KMS-11 (cell line): ENCODE results near the gene PRRT1.

Source experiments
- H2AFZ ChIP-seq: fragments of 200-600 bp; sonication (generic); 2 replicates; pipeline ENCODE4 v1.6.1; 2016; ENCODE audit warnings: antibody characterized with exemption, mixed run types, low read depth
- H3K27ac ChIP-seq: fragments of 200-600 bp; sonication (generic); 2 replicates; pipeline ENCODE4 v1.6.1; 2016; ENCODE audit warnings: mild to moderate bottlenecking, mixed run types
- H3K27me3 ChIP-seq: fragments of 200-600 bp; sonication (generic); 2 replicates; pipeline ENCODE4 v1.6.1; 2017; ENCODE audit warnings: mild to moderate bottlenecking, low read depth, mixed run types, moderate library complexity; ENCODE audit not compliant: insufficient read depth
- H3K36me3 ChIP-seq: fragments of 200-600 bp; sonication (generic); 2 replicates; pipeline ENCODE4 v1.6.1; 2017; ENCODE audit warnings: mild to moderate bottlenecking, mixed run types; ENCODE audit not compliant: insufficient read depth
- H3K4me1 ChIP-seq: fragments of 200-600 bp; sonication (generic); 2 replicates; pipeline ENCODE4 v1.6.1; 2016; ENCODE audit warnings: mild to moderate bottlenecking, low read depth, mixed run types; ENCODE audit not compliant: poor library complexity, severe bottlenecking
- H3K4me2 ChIP-seq: fragments of 200-600 bp; sonication (generic); 2 replicates; pipeline ENCODE4 v1.7.0; 2016; ENCODE audit warnings: mild to moderate bottlenecking, mixed run types
- H3K4me3 ChIP-seq: fragments of 200-600 bp; sonication (generic); IDR thresholded peaks from 2 replicates; pipeline ENCODE4 v1.6.1; 2017; ENCODE audit warnings: low read depth, low read length, mixed read lengths; ENCODE audit not compliant: insufficient read depth
- H3K79me2 ChIP-seq: fragments of 200-600 bp; sonication (generic); 2 replicates; pipeline ENCODE4 v1.6.1; 2016; ENCODE audit warnings: low read depth, mixed run types; ENCODE audit not compliant: insufficient read depth
- H3K9ac ChIP-seq: fragments of 200-600 bp; sonication (generic); 2 replicates; pipeline ENCODE4 v1.6.1; 2016; ENCODE audit warnings: mild to moderate bottlenecking, mixed run types
- H4K20me1 ChIP-seq: fragments of 200-600 bp; sonication (generic); 2 replicates; pipeline ENCODE4 v1.6.1; 2016; ENCODE audit warnings: mild to moderate bottlenecking, mixed run types; ENCODE audit not compliant: insufficient read depth
- CTCF ChIP-seq: fragments of 200-600 bp; sonication (generic); conservative IDR thresholded peaks from 2 replicates; pipeline ENCODE4 v1.6.1; 2017; ENCODE audit warnings: low read depth, mild to moderate bottlenecking, antibody characterized with exemption, low read length, moderate library complexity, mixed read lengths

PRRT1 gene

DNA sequence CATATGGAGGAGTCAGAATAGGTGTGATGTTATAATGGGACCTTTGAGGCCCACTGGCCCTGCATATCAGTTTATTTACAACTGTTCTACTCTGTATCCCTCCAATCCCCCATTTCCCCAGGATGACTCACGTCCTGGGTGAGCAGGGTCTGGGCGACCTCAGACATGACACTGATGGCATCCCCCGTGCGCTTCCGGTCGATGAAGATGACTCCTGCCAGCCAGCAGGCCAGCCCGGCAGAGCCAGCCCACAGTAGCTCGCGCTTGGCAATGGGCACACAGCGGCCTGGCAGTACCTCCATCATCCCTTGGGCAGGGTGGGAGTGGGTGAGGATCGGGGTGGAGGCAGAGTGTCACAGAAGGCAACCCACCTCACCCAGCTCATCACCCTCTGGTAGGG, 18.6 kb upstream of the PRRT1 start:
- no peak overlapping the region for H3K4me2 ChIP-seq
- no peak for TF ChIP-seq CTCF
- no peak overlapping the region for H3K27ac ChIP-seq
- H3K79me2 ChIP-seq: no peaks in the 10 kb centered on the region
- H3K27me3 ChIP-seq: no peaks in the 10 kb centered on the region
- peaks cover 4% of the 10 kb centered on the region for H3K4me1 ChIP-seq
- H3K9ac ChIP-seq: no peak overlapping the region
- H2AFZ ChIP-seq: no peak overlapping the region
- H3K36me3 ChIP-seq: no peaks in the 10 kb centered on the region
- no peak overlapping the region for H3K4me3 ChIP-seq
- H4K20me1 ChIP-seq: no peaks in the 10 kb centered on the region

DNA sequence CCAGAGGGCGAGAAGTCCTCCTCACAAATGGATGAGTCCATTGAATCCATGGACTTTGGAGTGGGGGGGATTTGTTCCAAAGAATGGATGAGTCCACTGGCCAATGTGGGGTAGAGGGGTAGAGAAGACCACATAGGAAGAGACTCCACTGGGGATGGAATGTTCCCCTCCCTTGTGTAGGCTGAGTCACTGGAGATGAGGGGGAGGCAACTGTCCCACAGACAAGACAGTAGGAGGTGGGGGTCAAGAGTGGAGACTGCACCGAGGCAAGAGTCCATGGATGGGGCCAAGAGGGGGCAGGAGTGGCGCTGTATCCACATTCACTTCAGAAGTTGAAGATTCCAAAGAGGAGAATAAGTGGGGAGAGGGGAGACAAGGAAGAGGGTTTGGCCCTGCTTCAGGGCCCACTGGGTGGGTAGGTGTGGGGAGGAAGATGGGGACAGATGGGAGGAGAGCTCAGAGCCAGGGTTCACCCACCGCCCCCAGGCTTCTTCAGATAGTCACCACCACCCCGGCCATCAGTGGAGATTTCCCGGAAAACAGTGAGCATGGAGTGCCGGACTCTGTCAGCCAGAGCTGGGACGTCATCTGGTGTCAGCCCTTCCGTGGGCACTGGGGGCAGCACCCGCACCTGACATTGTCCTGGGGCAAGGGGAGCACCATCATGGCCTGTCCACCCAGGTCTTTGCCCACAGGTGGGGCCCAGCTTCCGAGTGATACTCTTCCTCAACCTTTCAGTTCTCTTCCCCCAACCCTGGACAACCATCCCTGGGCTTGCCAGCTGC, 17.3 kb upstream of the PRRT1 start:
- H2AFZ ChIP-seq: no peak overlapping the region
- TF ChIP-seq CTCF: no peak
- H3K4me2 ChIP-seq: no peak overlapping the region
- no peaks in the 10 kb centered on the region for H3K4me1 ChIP-seq
- H3K9ac ChIP-seq: no peak overlapping the region
- H3K79me2 ChIP-seq: no peaks in the 10 kb centered on the region
- no peak overlapping the region for H3K4me3 ChIP-seq
- H4K20me1 ChIP-seq: no peaks in the 10 kb centered on the region
- H3K27me3 ChIP-seq: no peaks in the 10 kb centered on the region
- H3K36me3 ChIP-seq: no peaks in the 10 kb centered on the region
- no peak overlapping the region for H3K27ac ChIP-seq

GRCh38 chr6:32168350-32168749, 16.6 kb upstream of the PRRT1 start:
- no peaks in the 10 kb centered on the region for H3K36me3 ChIP-seq
- no peak overlapping the region for H3K4me2 ChIP-seq
- no peaks in the 10 kb centered on the region for H3K4me1 ChIP-seq
- no peaks in the 10 kb centered on the region for H3K27me3 ChIP-seq
- no peak overlapping the region for H3K9ac ChIP-seq
- no peak for TF ChIP-seq CTCF
- no peaks in the 10 kb centered on the region for H4K20me1 ChIP-seq
- H3K4me3 ChIP-seq: no peak overlapping the region
- no peaks in the 10 kb centered on the region for H3K79me2 ChIP-seq
- no peak overlapping the region for H3K27ac ChIP-seq
- H2AFZ ChIP-seq: no peak overlapping the region

DNA sequence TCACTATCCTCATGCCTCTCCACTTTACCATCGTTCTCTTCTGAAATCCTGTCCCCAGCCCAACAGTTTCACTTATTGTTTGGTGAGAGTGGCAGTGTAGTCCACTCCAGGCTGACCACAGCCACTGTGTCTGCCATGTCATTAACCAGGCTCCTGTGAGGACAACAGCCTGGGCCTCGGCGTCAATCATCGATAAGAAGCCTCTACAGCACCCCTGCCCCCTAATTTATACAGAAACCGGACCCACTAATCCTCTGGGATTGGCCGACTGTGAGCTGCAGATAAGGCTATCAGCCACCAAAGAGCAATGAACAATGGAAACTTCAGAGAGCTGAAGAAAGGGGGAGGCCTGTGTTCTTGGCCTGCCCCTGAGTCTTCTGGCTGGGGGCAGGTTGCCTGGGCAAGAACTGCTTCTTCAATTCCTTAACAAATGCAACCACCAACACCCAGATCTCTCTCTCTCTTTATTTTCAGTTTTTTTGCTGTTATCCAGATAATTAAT, 16.1 kb upstream of the PRRT1 start:
- H3K4me3 ChIP-seq: no peak overlapping the region
- no peak overlapping the region for H2AFZ ChIP-seq
- no peaks in the 10 kb centered on the region for H4K20me1 ChIP-seq
- TF ChIP-seq CTCF: no peak
- H3K9ac ChIP-seq: no peak overlapping the region
- H3K36me3 ChIP-seq: no peaks in the 10 kb centered on the region
- H3K27ac ChIP-seq: no peak overlapping the region
- no peaks in the 10 kb centered on the region for H3K79me2 ChIP-seq
- H3K4me1 ChIP-seq: no peaks in the 10 kb centered on the region
- H3K4me2 ChIP-seq: no peak overlapping the region
- H3K27me3 ChIP-seq: no peaks in the 10 kb centered on the region
